ENCODE data around the gene KCNK15.

The KCNK15 gene

DNA sequence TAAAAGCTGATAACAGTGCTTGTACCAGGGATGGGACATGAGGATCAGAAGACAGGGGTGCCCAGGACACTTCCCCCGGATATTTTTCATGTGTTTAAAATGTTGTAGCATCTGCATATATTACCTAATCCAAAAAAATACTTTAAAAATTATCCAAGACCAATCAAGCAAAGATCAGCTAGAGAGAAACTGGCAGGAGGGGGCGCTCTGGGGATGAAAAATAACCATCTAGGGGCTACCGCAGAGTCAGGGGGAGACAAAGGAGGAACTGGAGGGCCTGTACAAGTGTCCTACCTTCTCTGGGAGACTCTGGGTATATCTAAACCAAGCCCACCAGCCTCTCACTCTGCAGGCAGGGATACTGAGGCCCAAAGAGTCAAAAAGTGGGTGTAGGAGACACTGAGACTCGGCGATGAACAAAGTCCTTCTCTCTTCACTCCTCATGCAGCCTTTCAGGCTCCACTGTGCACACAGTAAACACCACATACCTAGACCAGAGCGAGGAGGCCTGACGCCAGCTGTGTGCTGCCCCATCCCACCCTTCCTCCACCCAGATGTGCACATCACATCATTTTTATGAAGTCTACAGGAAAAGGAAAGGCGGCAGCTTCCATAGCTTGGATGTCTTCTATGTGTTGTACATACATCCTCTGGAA is 54.9 kb downstream of the KCNK15 start:
- Histone ChIP-seq H2BK5ac (ENCODE audit: low read depth, low read length, poor library complexity) (no peak overlapping the region), H3K9ac (ENCODE audit: low read length) (no peak overlapping the region), H3K4me1 (ENCODE audit: control insufficient read depth in 1 of 2, insufficient read depth in 2 of 2, low read length in 2 of 2) (peaks cover 0 to 3% of the 10 kb centered on the region in 2 experiments), H4K12ac (ENCODE audit: low read depth, low read length) (no peak overlapping the region), H3K27me3 (ENCODE audit: insufficient read depth, low read length) (no peaks in the 10 kb centered on the region), H3K79me1 (ENCODE audit: low read length) (no peaks in the 10 kb centered on the region), H3K36me3 (ENCODE audit: control insufficient read depth in 1 of 2, insufficient read depth in 2 of 2, low read length in 2 of 2) (no peaks in the 10 kb centered on the region), H3K9me3 (ENCODE audit: insufficient read depth, low read depth, low read length) (no peaks in the 10 kb centered on the region), H2BK12ac (ENCODE audit: low read length) (no peak overlapping the region), H4K8ac (ENCODE audit: low read depth, low read length) (no peak overlapping the region), H2AFZ (ENCODE audit: insufficient read depth, low read length, poor library complexity) (no peak overlapping the region), H2BK120ac (ENCODE audit: insufficient read depth, low read length, poor library complexity) (no peak overlapping the region), H3K4me3 (ENCODE audit: low read depth, low read length) (no peak overlapping the region), H2AK5ac (ENCODE audit: low read length) (no peak overlapping the region), H3K23ac (ENCODE audit: low read length) (no peak overlapping the region), H3K18ac (ENCODE audit: low read length) (no peak overlapping the region), H3K14ac (ENCODE audit: low read length) (no peak overlapping the region), H3K27ac (ENCODE audit: low read depth, low read length) (no peak overlapping the region), H3K79me2 (ENCODE audit: control insufficient read depth, insufficient read depth, low read length, poor library complexity) (no peaks in the 10 kb centered on the region), H3K4me2 (ENCODE audit: low read length) (no peak overlapping the region), H4K91ac (ENCODE audit: low read depth, low read length) (no peak overlapping the region), H3K4ac (ENCODE audit: low read depth, low read length) (no peak overlapping the region)
- DNase-seq, result no peak
- no CpG with 5 or more reads among the region's 8 CpGs for WGBS (ENCODE audit: extremely low coverage, insufficient coverage, insufficient read length)
